Measurements from ENCODE around the gene IQGAP2.

IQGAP2 gene

GRCh38 chr5:76553251-76553650 lies 150.2 kb downstream of the IQGAP2 start:
- DNase-seq (ENCODE audit: extremely low spot score, insufficient read length, low read depth), result no peak
- FAIRE-seq, result no peak

DNA sequence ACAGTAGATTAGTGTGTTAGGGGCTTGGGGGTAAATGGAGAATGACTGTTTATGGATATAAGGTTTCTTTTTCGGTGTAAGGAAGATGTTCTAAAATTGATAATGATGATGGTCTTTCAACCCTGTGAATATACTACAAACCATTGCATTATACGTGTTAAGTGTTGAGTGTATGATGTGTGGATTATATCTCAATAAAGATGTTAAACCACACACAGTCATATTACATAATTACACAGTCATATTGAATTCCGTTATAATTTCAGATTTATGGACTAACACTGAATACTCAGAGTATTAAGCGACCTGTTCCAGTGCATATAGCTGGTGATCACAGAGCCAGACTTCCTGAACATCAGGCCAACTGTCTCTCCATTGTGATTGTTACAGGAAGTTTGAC lies 152.0 kb downstream of the IQGAP2 start:
- no peak for DNase-seq (ENCODE audit: extremely low spot score, insufficient read length, low read depth)
- no peak for FAIRE-seq

- FAIRE-seq, result no peak
These were observed 152.6 kb downstream of the IQGAP2 start for GRCh38 chr5:76555717-76556116.

GRCh38 chr5:76556511-76557221 lies 153.6 kb downstream of the IQGAP2 start:
- FAIRE-seq, result peak; percentile 85
- DNase-seq (ENCODE audit: extremely low spot score, insufficient read length, low read depth), result no peak

More at GRCh38 chr5:76555717-76556116, 152.6 kb downstream of the IQGAP2 start:
- DNase-seq (ENCODE audit: extremely low spot score, insufficient read length, low read depth), result no peak

GRCh38 chr5:76560952-76561891 lies 158.1 kb downstream of the IQGAP2 start:
- DNase-seq (ENCODE audit: extremely low spot score, insufficient read length, low read depth) (no peak), FAIRE-seq (no peak)

GRCh38 chr5:76561959-76562358 lies 158.9 kb downstream of the IQGAP2 start:
- FAIRE-seq, result no peak
- DNase-seq (ENCODE audit: extremely low spot score, insufficient read length, low read depth), result no peak

GRCh38 chr5:76565009-76565408 lies 161.9 kb downstream of the IQGAP2 start:
- no peak for FAIRE-seq

DNA sequence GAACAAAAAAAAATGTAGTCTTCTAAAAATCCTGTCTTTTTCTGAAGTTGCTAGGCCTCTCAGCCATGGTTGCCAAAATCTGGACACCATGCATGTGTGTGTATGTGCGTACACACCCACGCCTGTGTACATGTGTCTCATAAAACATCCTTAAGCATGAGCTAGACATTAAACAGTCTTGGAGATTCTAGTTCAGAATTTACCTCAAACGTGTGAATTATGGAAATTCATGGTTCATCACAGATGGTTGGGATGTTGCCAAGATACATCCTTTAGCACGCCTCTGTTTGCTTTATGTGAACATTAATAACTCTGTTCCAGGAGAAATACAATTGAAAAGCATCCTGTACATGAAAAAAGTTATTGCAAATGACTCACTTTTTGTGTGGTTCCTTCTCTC lies 167.1 kb downstream of the IQGAP2 start:
- no peak for FAIRE-seq
- DNase-seq (ENCODE audit: extremely low spot score, insufficient read length, low read depth), result no peak

More at GRCh38 chr5:76565009-76565408, 161.9 kb downstream of the IQGAP2 start:
- no peak for DNase-seq (ENCODE audit: extremely low spot score, insufficient read length, low read depth)

DNA sequence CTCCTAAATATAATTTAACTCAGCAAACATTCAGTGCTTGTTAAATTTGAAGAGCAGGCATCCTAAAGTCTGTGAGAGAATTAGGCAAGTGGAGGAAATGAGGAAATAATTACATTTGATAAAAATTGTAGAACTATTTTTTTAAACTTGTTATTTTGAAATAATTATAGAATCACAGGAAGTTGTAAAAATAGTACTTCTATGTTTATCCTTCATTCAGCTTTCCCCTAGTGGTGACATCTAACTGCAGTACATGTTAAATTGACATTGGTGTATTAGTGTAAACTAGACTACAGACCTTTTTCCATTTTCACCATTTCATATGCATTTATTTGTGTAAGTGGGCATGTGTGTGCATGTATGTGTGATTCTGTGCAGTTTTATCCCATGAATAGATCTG lies 168.5 kb downstream of the IQGAP2 start:
- DNase-seq (ENCODE audit: extremely low spot score, insufficient read length, low read depth) (no peak), FAIRE-seq (no peak)

GRCh38 chr5:76576450-76576849 lies 173.4 kb downstream of the IQGAP2 start:
- FAIRE-seq (no peak), DNase-seq (ENCODE audit: extremely low spot score, insufficient read length, low read depth) (no peak)

DNA sequence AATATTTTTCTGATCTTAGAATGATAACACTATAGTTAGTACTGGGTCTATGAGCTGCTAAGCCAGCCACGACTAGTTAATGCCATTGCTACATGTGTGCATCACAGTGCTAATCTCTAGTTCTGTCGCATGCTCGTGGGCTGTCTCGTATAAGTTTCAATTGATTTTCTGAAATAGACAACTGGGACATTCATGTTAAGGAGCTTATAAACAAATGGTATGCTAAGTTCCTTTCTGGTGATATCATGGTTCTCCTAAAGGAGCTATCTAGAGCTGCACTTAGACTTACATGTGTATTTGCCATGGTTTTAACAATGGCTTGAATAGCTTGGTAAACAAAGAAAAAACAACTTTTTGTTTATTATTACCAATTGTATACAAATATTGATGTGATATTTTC lies 173.9 kb downstream of the IQGAP2 start:
- FAIRE-seq, result no peak

GRCh38 chr5:76579166-76579937 lies 176.3 kb downstream of the IQGAP2 start:
- FAIRE-seq (no peak), DNase-seq (ENCODE audit: extremely low spot score, insufficient read length, low read depth) (no peak)

More for the DNA sequence above, 173.9 kb downstream of the IQGAP2 start:
- no peak for DNase-seq (ENCODE audit: extremely low spot score, insufficient read length, low read depth)

DNA sequence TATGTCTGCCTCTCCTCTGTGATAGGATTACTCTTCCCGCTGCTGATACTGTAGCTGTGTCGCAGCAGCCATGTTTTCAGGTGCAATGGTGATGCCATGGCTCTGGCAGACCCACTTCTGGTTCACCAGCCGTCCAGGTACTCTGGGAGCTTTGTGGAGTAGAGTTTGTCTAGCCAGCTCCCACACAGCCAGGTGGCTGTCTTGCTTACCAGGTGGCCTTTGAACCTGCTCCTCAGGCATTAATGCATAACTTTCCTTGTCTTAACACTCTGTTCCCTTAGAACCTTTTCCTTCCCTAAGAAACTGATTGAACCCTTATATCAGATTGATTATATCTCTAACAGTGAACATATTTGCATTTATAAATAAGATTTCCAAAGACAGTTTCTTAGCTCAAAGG lies 177.9 kb downstream of the IQGAP2 start:
- no peak for DNase-seq (ENCODE audit: extremely low spot score, insufficient read length, low read depth)
- peak; percentile 12 for FAIRE-seq

- peak; percentile 88 for FAIRE-seq
- peak; percentile 11 for DNase-seq (ENCODE audit: extremely low spot score, insufficient read length, low read depth)
These were observed 179.4 kb downstream of the IQGAP2 start for GRCh38 chr5:76582230-76583162.

GRCh38 chr5:76583163-76584047 lies 180.3 kb downstream of the IQGAP2 start:
- peak; percentile 47 for FAIRE-seq

DNA sequence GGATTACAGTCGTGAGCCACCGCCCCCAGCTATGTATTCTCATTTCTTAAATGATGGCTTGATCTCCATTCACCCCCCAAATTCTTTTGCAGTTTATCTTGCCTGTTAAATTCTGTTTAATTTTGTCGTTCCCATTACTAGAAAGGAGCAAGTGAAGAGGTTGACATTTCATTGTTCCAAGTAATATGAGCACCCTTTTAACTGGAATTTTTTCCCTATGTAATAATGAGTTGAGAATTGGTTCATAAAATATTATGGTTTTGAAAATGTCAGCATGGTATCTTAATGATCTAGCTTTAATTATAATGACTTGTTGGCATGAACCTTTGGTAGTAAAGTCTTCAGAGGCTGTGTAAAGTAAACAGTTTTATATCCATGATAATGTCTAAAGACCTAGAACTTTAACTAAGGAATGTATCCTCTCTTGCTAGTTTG lies 182.7 kb downstream of the IQGAP2 start:
- FAIRE-seq (no peak), DNase-seq (ENCODE audit: extremely low spot score, insufficient read length, low read depth) (no peak)

More at GRCh38 chr5:76583163-76584047, 180.3 kb downstream of the IQGAP2 start:
- no peak for DNase-seq (ENCODE audit: extremely low spot score, insufficient read length, low read depth)

DNA sequence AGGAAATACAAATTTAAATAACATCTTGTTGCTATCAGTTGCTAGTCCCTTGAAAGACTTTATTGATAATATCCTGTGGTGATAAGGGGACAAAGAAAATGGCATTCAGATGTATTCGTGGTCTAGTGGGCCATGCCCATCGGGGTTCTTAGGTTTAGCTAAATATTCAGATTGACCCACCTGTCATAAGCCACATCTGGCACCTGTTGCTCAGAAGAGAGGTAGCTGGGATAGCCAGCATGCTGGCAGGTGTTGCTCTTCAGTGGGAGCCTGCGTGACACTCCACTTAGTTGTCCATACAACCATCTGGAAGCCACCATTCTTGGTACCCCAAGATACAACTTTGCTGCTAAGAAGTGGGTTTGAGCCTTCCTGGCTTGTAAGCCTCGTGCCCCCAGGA lies 183.4 kb downstream of the IQGAP2 start:
- FAIRE-seq (no peak), DNase-seq (ENCODE audit: extremely low spot score, insufficient read length, low read depth) (no peak)

- FAIRE-seq (peak; percentile 81), DNase-seq (ENCODE audit: extremely low spot score, insufficient read length, low read depth) (peak; percentile 12)
These were observed 186.9 kb downstream of the IQGAP2 start for GRCh38 chr5:76590027-76590426.

All from GM18507 (cell line).